Pancreas (tissue), 10 donors: Measurements from ENCODE around the gene LCAT. TPM values are rescaled to one million over a fixed set of nuclear protein-coding genes. Genes with fewer than 3 reads are reported as not detected.

ENCODE experiments used
- ATAC-seq, 4 donors: fragments of 200-7000 bp; cut with Tn5 transposase; one replicate each; pipeline versions ENCODE4 v1.8.0 to v1.9.1; 2020; ENCODE audit warnings: mild to moderate bottlenecking in 4 of 4, moderate library complexity in 4 of 4
- DNase-seq, 6 donors: peaks; one replicate each; pipeline ENCODE4 v3.0.0-alpha.2; 2020
- FAIRE-seq: peaks from 2 replicates; lab custom pipeline; 2012; peaks lifted over from hg19 to GRCh38; lab: Jason Lieb, UNC
- H3K27ac ChIP-seq, 4 donors: fragments of 200-600 bp; sonication (generic); 1 replicate in 3 of 4; 2 replicates in 1 of 4; pipeline versions ENCODE4 v1.5.0 to v1.8.0; 2020
- H3K27me3 ChIP-seq, 4 donors: fragments of 200-600 bp; one replicate each; pipeline ENCODE4 v1.8.0; 2021
- H3K36me3 ChIP-seq, 3 donors: fragments of 200-600 bp; sonication (generic) in 1 of 3; one replicate each; pipeline versions ENCODE4 v1.5.0 to v1.8.0; 2020 to 2021
- H3K4me1 ChIP-seq, 3 donors: fragments of 200-600 bp; one replicate each; pipeline ENCODE4 v1.8.0; 2021
- H3K4me3 ChIP-seq, 4 donors: fragments of 200-600 bp; sonication (generic) in 2 of 4; one replicate each; pipeline versions ENCODE4 v1.5.0 to v1.8.0; 2020 to 2021
- H3K9me3 ChIP-seq, 4 donors: fragments of 200-600 bp; one replicate each; pipeline ENCODE4 v1.8.0; 2021
- WGBS, 2 donors: extraction: QIAGEN DNeasy Blood & Tissue Kit; methylation state at CpG; one replicate each; pipeline ENCODE4 v1.1.7; 2013; 5-methylcytosine and 5-hydroxymethylcytosine counted together
- intact Hi-C, 3 donors: fragments of 100-400 bp; cut with DNase I; formaldehyde crosslinking; loops; one replicate each; pipeline versions ENCODE4 v1.11.1 to v1.14.2; 2022
- polyA plus RNA-seq, 2 donors: library from polyadenylated mRNA; stranded (reverse); fragments of 200-250 nt; gene quantifications; one replicate each; pipeline ENCODE4 v1.2.3, GENCODE V29; 2013
- total RNA-seq, 6 donors: library from RNA; stranded (reverse); fragmentation: NEBNext Ultra II Directional in 4 of 6; extraction: Animal tissue kit (Norgen Biotek cat#: 25700) in 4 of 6; gene quantifications; one replicate each; pipeline versions ENCODE4 v1.2.1 to v1.2.4, GENCODE V29; 2021 to 2023
- TF ChIP-seq, protein P1 (sequence below), 4 donors: fragments of 200-600 bp; sonication (generic) in 3 of 4; IDR thresholded peaks; one replicate each; pipeline versions ENCODE4 v1.5.0 to v1.8.0; 2021; ENCODE audit warnings: antibody characterized with exemption in 4 of 4
- donor health status: healthy with polysubstance abuse.
- donor health status: DM: no; HTN: no; CAD: no; lungs with moderate emphysema.
- donor health status: DM: no; HTN: no; CAD: no.
- donor health status: control.
- donor health status: control.
- donor health status: Bipolar disorder and iron deficiency.
- donor health status: DM: yes; HTN: yes; CAD: no.
- donor health status: DM: no; HTN: no; CAD: no.
- donor health status: DM: no; HTN: no; CAD: no.
- donor health status: DM: yes; HTN: yes; CAD: no.

The LCAT gene
- total and polyA plus RNA-seq, 8 donors: 2.8 to 65.5 (median 10.3) TPM

DNA sequence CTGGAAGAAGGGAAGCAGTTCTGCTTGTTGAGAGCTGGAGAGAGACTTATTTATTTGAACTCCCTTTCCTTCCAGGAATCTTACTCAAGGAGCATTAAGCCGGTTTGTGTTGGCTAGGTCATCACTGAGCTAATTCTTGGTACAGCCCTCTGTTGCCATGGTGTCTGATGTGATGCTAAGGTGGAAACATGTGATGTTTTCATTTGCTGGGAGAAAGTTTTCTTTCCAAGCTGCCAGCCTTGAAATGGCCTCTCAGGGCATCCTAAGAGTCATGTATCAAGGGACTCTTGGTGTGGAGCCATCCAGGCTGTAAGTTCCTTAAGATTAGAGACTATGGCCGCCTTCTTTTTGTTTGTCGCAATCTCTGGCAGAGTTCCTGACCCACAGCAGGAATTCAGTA, 46.7 kb downstream of the LCAT start:
- intact Hi-C loops: loop anchor here in 1 of 3 donors (5.0 kb wide), 1 partner anchor 35 kb away; the partner anchor contains the start of gene CTRL
- no peak for FAIRE-seq
- H3K4me3 ChIP-seq: no peak overlapping the region
- peaks cover 11 to 19% (median 11%) of the 10 kb centered on the region in 3 donors for H3K4me1 ChIP-seq
- H3K27ac ChIP-seq: no peak overlapping the region
- WGBS, 2 donors: 80 to 81% methylated on average over 3 of the region's 3 CpGs
- no peaks in the 10 kb centered on the region for H3K9me3 ChIP-seq
- DNase-seq: no peak
- no peaks in the 10 kb centered on the region for H3K27me3 ChIP-seq
- no peak for ATAC-seq
- H3K36me3 ChIP-seq: no peaks in the 10 kb centered on the region
- TF ChIP-seq, protein P1, sequence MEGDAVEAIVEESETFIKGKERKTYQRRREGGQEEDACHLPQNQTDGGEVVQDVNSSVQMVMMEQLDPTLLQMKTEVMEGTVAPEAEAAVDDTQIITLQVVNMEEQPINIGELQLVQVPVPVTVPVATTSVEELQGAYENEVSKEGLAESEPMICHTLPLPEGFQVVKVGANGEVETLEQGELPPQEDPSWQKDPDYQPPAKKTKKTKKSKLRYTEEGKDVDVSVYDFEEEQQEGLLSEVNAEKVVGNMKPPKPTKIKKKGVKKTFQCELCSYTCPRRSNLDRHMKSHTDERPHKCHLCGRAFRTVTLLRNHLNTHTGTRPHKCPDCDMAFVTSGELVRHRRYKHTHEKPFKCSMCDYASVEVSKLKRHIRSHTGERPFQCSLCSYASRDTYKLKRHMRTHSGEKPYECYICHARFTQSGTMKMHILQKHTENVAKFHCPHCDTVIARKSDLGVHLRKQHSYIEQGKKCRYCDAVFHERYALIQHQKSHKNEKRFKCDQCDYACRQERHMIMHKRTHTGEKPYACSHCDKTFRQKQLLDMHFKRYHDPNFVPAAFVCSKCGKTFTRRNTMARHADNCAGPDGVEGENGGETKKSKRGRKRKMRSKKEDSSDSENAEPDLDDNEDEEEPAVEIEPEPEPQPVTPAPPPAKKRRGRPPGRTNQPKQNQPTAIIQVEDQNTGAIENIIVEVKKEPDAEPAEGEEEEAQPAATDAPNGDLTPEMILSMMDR (IDR thresholded peaks at IDR 0.05): no peak

GRCh38 chr16:67893743-67894399, 50.0 kb downstream of the LCAT start:
- no peak for FAIRE-seq
- DNase-seq: peak in 4 of 6 donors; percentile 72 to 84 (median 79)
- ATAC-seq: peak; percentile 70 to 79 (median 76)
- Histone ChIP-seq H3K36me3 (no peaks in the 10 kb centered on the region), H3K4me1 (peaks cover 11 to 20% (median 11%) of the 10 kb centered on the region in 3 donors), H3K27me3 (no peaks in the 10 kb centered on the region), H3K4me3 (peak overlapping the region; percentile 91 to 99 (median 96)), H3K9me3 (no peaks in the 10 kb centered on the region), H3K27ac (peak overlapping the region; percentile 95 to 98 (median 98))
- WGBS, 2 donors: 4 to 6% methylated on average over 14 of the region's 14 CpGs
- intact Hi-C loops: no loop called here
- TF ChIP-seq, protein P1 (IDR thresholded peaks at IDR 0.05): no peak

DNA sequence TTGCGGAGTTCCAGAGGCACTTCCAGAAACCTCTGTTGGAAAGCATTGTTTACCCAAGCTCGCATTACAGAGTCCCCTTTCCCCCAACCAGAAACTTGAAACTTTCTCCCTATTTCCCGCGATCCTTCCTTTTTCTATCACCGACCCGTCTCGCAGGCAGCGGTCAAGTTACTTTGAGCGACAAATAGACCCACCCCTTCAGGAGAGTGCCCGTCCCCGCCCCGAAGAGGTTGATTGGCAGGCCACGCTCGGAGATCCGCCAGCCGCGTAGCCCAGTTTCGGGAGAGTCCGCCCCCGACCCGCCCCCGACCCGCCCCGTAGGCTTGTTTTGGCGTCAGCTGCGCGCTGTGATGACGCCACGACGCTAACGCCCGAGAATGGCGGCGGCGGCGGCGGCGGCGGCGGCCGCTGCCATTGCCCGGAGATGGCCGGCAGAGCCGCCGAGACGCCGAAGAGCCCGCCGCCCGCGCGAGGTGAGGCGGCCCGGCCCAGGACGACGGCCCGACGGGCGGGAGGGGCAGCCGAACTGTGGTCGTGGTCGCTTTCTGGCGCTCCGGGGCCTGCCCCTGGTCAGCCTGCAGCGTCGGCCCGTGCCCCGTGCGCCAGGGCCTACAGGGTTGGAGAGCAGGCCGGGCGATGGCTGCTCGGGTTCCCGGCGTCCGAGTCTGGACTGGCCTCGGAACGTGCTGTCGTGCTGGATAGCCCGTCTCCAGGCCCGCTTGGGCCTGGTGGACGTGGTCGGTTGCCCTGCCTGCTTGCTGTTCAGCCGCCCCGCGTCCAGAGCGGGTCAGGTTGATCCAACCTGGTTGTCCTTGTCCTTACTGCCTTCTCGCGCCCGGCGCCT, 50.8 kb downstream of the LCAT start, which contains the start of gene PSKH1:
Gene PSKH1 (plus strand): TSS at position 356 of the 844 bp plus-strand sequence. CDS start 15,496 bp downstream, outside the sequence.
- 0 to 1% methylated on average over 54 to 90 of the region's 90 CpGs for WGBS, 2 donors
- H3K27ac ChIP-seq: peak within 1 kb of the TSS; percentile 95 to 98 (median 98)
- ATAC-seq (peak; percentile 92 to 98 (median 96)), DNase-seq (peak; percentile 96 to 98 (median 96)), FAIRE-seq (no peak)
- no peaks in the 10 kb centered on the region for H3K36me3 ChIP-seq
- H3K4me1 ChIP-seq: peaks cover 11 to 20% (median 11%) of the 10 kb centered on the region in 3 donors
- no peaks in the 10 kb centered on the region for H3K27me3 ChIP-seq
- H3K9me3 ChIP-seq: no peaks in the 10 kb centered on the region
- TF ChIP-seq, protein P1 (IDR thresholded peaks at IDR 0.05): no peak
- peak within 1 kb of the TSS; percentile 91 to 99 (median 96) for H3K4me3 ChIP-seq
- intact Hi-C loops: no loop called here

DNA sequence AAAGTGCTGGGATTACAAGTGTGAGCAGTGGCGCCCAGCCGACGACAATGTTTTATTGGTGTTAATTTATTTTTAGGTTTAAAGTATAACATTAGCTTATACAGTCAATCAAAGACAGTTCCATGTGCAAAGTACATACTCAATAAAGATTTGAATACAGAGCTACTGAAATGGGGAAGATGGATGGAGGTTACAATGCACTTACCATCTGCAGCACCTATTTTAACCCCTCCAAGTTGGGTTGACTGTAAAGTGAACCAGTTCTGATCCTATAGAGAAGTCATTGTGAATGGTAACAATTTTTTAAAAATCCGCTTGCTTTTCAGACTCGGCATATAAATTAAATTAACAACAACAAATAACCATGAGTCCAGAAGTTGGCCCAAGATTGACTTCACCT, 51.5 kb downstream of the LCAT start:
- Histone ChIP-seq H3K9me3 (no peaks in the 10 kb centered on the region), H3K4me1 (peaks cover 11 to 20% (median 11%) of the 10 kb centered on the region in 3 donors), H3K27me3 (no peaks in the 10 kb centered on the region), H3K27ac (peak overlapping the region in 2 of 4 donors; percentile 48 to 97), H3K4me3 (peak overlapping the region in 2 of 4 donors; percentile 96), H3K36me3 (no peaks in the 10 kb centered on the region)
- 56 to 62% methylated on average over 5 of the region's 5 CpGs for WGBS, 2 donors
- intact Hi-C loops: no loop called here
- ATAC-seq (no peak), DNase-seq (no peak), FAIRE-seq (no peak)
- TF ChIP-seq, protein P1 (IDR thresholded peaks at IDR 0.05): no peak

Other genes with a start within 250 kb of the LCAT start
- gene GFOD2, start 224.8 kb downstream of the LCAT start, total RNA-seq: 10 to 100 TPM in 2 of 6 donors, 1 to 10 TPM in 4; 6.4 to 12.9 (median 8.8) TPM
- 10 to 100 TPM; 10.0 to 17.2 TPM for gene GFOD2, start 224.8 kb downstream of the LCAT start, polyA plus RNA-seq
- 10 to 100 TPM in 4 of 6 donors, 1 to 10 TPM in 2; 8.7 to 15.4 (median 11.3) TPM for gene RANBP10, start 137.6 kb downstream of the LCAT start, total RNA-seq
- 10 to 100 TPM; 11.4 to 11.8 TPM for gene RANBP10, start 137.6 kb downstream of the LCAT start, polyA plus RNA-seq
- gene TSNAXIP1, start 137.2 kb downstream of the LCAT start, total RNA-seq: 1 to 10 TPM in 2 of 6 donors, under 1 TPM in 4; 0.25 to 1.5 (median 0.96) TPM
- 10 to 100 TPM in 1 of 2 donors, 1 to 10 TPM in 1; 5.8 to 11.1 TPM for gene TSNAXIP1, start 137.2 kb downstream of the LCAT start, polyA plus RNA-seq
- 10 to 100 TPM; 10.9 to 16.5 (median 14.3) TPM for gene THAP11, start 101.8 kb downstream of the LCAT start, total RNA-seq
- 10 to 100 TPM in 1 of 2 donors, 1 to 10 TPM in 1; 5.1 to 13.7 TPM for gene THAP11, start 101.8 kb downstream of the LCAT start, polyA plus RNA-seq
- 10 to 100 TPM; 25.8 to 51.4 (median 36.5) TPM for gene NUTF2, start 97.2 kb downstream of the LCAT start, total RNA-seq
- gene NUTF2, start 97.2 kb downstream of the LCAT start, polyA plus RNA-seq: 10 to 100 TPM; 63.0 to 69.1 TPM
- 10 to 100 TPM; 19.6 to 37.0 (median 27.7) TPM for gene CENPT, start 96.4 kb downstream of the LCAT start, total RNA-seq
- 100 to 1,000 TPM; 142 to 143 TPM for gene CENPT, start 96.4 kb downstream of the LCAT start, polyA plus RNA-seq
- 10 to 100 TPM; 20.2 to 37.0 (median 23.4) TPM for gene EDC4, start 71.1 kb downstream of the LCAT start, total RNA-seq
- gene EDC4, start 71.1 kb downstream of the LCAT start, polyA plus RNA-seq: 10 to 100 TPM; 59.1 to 66.2 TPM
- under 1 TPM in 3 of 6 donors, not detected in 3; 0.34 to 0.67 (median 0.40) TPM for gene NRN1L, start 59.2 kb downstream of the LCAT start, total RNA-seq
- gene NRN1L, start 59.2 kb downstream of the LCAT start, polyA plus RNA-seq: 1 to 10 TPM; 2.7 to 4.2 TPM
- gene PSKH1, start 50.9 kb downstream of the LCAT start, total RNA-seq: 10 to 100 TPM; 13.9 to 17.7 (median 15.7) TPM
- 10 to 100 TPM; 12.7 to 15.9 TPM for gene PSKH1, start 50.9 kb downstream of the LCAT start, polyA plus RNA-seq
- 1,000 to 10,000 TPM in 2 of 6 donors, 100 to 1,000 TPM in 4; 559 to 2,165 (median 815) TPM for gene CTRL, start 12.3 kb downstream of the LCAT start, total RNA-seq
- gene CTRL, start 12.3 kb downstream of the LCAT start, polyA plus RNA-seq: 100 to 1,000 TPM; 580 to 609 TPM
- gene PSMB10, start 7.3 kb downstream of the LCAT start, total RNA-seq: 10 to 100 TPM; 40.0 to 62.2 (median 51.3) TPM
- 100 to 1,000 TPM in 1 of 2 donors, 10 to 100 TPM in 1; 65.7 to 195 TPM for gene PSMB10, start 7.3 kb downstream of the LCAT start, polyA plus RNA-seq
- gene SLC12A4, start 24.5 kb upstream of the LCAT start, total RNA-seq: 10 to 100 TPM; 15.8 to 46.4 (median 27.9) TPM
- 10 to 100 TPM; 21.0 to 44.8 TPM for gene SLC12A4, start 24.5 kb upstream of the LCAT start, polyA plus RNA-seq
- gene DPEP3, start 36.4 kb upstream of the LCAT start, total RNA-seq: under 1 TPM in 2 of 6 donors, not detected in 4; 0.09 to 0.12 TPM
- not detected for gene DPEP3, start 36.4 kb upstream of the LCAT start, polyA plus RNA-seq
- 1 to 10 TPM in 2 of 6 donors, under 1 TPM in 2, not detected in 2; 0.32 to 4.0 (median 0.92) TPM for gene DPEP2, start 55.4 kb upstream of the LCAT start, total RNA-seq
- 1 to 10 TPM; 1.0 to 1.1 TPM for gene DPEP2, start 55.4 kb upstream of the LCAT start, polyA plus RNA-seq
- gene DPEP2NB, start 71.8 kb upstream of the LCAT start, total RNA-seq: not detected
- gene DPEP2NB, start 71.8 kb upstream of the LCAT start, polyA plus RNA-seq: not detected
- gene DDX28, start 79.1 kb upstream of the LCAT start, total RNA-seq: 1 to 10 TPM; 2.1 to 5.1 (median 4.0) TPM
- gene DDX28, start 79.1 kb upstream of the LCAT start, polyA plus RNA-seq: 1 to 10 TPM; 3.6 to 7.4 TPM
- gene DUS2, start 79.2 kb upstream of the LCAT start, total RNA-seq: 1 to 10 TPM; 2.7 to 5.6 (median 3.6) TPM
- 1 to 10 TPM; 6.1 to 6.2 TPM for gene DUS2, start 79.2 kb upstream of the LCAT start, polyA plus RNA-seq
- 10 to 100 TPM in 5 of 6 donors, 1 to 10 TPM in 1; 9.5 to 19.3 (median 13.5) TPM for gene NFATC3, start 141.2 kb upstream of the LCAT start, total RNA-seq
- 1 to 10 TPM; 3.8 to 4.5 TPM for gene NFATC3, start 141.2 kb upstream of the LCAT start, polyA plus RNA-seq